Left ventricle myocardium inferior (tissue), 1 donor: ENCODE measurements around the gene CNGB1. TPM values are rescaled to one million over a fixed set of nuclear protein-coding genes. Genes with fewer than 3 reads are reported as not detected.

Experiments used
- DNase-seq: peaks from one replicate; pipeline ENCODE4 v3.0.0-alpha.2; 2020
- H3K27ac ChIP-seq: fragments of 200-600 bp; replicated peaks from 2 replicates; pipeline ENCODE4 v1.8.0; 2021
- H3K27me3 ChIP-seq: fragments of 200-600 bp; 2 replicates; pipeline ENCODE4 v1.8.0; 2021; ENCODE audit warnings: low read depth
- H3K36me3 ChIP-seq: fragments of 200-600 bp; 2 replicates; pipeline ENCODE4 v1.8.0; 2021
- H3K4me1 ChIP-seq: fragments of 200-600 bp; 2 replicates; pipeline ENCODE4 v1.8.0; 2021
- H3K4me3 ChIP-seq: fragments of 200-600 bp; 2 replicates; pipeline ENCODE4 v1.8.0; 2021; ENCODE audit warnings: mild to moderate bottlenecking, moderate library complexity
- H3K9me3 ChIP-seq: fragments of 200-600 bp; replicated peaks from 2 replicates; pipeline ENCODE4 v1.8.0; 2021
- intact Hi-C: fragments of 100-400 bp; cut with micrococcal nuclease; formaldehyde crosslinking; loops from one replicate; pipeline ENCODE4 v1.11.0; 2022
- total RNA-seq: library from RNA; stranded (reverse); fragmentation: NEBNext Ultra II Directional; extraction: Animal tissue kit (Norgen Biotek cat#: 25700); gene quantifications from one replicate; pipeline ENCODE4 v1.2.1, GENCODE V29; 2021
- TF ChIP-seq, protein P1 (sequence below): fragments of 200-600 bp; IDR thresholded peaks from 2 replicates; pipeline ENCODE4 v1.8.0; 2021; ENCODE audit warnings: antibody characterized with exemption, mild to moderate bottlenecking, borderline replicate concordance
- donor health status: DM: no; HTN: yes; CAD: no; lungs with severe emphysema.

CNGB1 gene
- total RNA-seq, 1 donor from 2014 or later: not detected

DNA sequence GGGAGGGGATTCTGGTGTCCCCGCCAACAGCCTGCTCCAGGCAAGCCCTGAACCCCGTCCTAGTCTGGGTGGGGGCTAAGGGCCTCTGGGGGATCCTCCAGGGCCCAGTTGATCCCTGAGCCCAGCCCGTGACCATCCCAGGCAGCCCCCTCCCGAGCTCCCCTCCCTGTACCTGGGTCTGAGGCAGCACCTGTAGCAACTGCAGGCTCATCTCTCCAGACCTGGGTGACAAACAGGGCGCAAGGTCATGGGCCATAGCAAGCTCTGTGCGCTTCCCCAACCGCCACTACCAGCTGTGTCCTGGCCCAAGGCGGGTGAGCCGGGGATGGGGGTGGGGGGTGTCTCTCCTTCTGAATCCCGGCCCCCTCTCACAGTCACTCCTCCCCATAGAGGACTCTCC, 10.6 kb downstream of the CNGB1 start:
- DNase-seq: no peak
- H3K36me3 ChIP-seq: no peaks in the 10 kb centered on the region
- TF ChIP-seq, protein P1, sequence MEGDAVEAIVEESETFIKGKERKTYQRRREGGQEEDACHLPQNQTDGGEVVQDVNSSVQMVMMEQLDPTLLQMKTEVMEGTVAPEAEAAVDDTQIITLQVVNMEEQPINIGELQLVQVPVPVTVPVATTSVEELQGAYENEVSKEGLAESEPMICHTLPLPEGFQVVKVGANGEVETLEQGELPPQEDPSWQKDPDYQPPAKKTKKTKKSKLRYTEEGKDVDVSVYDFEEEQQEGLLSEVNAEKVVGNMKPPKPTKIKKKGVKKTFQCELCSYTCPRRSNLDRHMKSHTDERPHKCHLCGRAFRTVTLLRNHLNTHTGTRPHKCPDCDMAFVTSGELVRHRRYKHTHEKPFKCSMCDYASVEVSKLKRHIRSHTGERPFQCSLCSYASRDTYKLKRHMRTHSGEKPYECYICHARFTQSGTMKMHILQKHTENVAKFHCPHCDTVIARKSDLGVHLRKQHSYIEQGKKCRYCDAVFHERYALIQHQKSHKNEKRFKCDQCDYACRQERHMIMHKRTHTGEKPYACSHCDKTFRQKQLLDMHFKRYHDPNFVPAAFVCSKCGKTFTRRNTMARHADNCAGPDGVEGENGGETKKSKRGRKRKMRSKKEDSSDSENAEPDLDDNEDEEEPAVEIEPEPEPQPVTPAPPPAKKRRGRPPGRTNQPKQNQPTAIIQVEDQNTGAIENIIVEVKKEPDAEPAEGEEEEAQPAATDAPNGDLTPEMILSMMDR: no peak
- H3K27ac ChIP-seq: no peak overlapping the region
- H3K4me1 ChIP-seq: no peaks in the 10 kb centered on the region
- intact Hi-C loops: no loop called here
- H3K4me3 ChIP-seq: no peak overlapping the region
- no peaks in the 10 kb centered on the region for H3K27me3 ChIP-seq
- H3K9me3 ChIP-seq: no peaks in the 10 kb centered on the region

DNA sequence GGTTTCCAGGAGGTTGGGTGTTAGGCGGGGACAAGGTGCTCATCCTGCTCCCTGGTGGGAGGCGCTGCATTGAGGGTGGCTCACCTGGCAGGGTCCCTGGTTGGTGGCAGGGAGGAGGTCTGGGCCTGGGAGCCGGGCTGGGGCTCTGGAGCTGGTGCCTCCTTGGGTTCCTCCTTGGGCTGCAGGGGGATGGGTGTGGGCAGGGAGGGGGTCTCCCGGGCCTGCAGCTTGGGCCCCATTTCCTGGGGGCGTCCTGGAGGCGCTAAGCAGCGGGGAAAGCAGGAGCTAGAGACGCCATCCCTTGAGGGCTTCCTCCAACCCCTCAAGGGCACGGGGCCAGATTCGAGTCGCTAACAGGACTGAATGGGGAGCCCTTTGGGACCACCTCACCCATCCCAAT, 11.1 kb downstream of the CNGB1 start:
- Histone ChIP-seq H3K36me3 (no peaks in the 10 kb centered on the region), H3K27me3 (no peaks in the 10 kb centered on the region), H3K4me1 (no peaks in the 10 kb centered on the region), H3K4me3 (no peak overlapping the region), H3K9me3 (no peaks in the 10 kb centered on the region), H3K27ac (no peak overlapping the region)
- DNase-seq: no peak
- TF ChIP-seq, protein P1: no peak
- intact Hi-C loops: no loop called here

DNA sequence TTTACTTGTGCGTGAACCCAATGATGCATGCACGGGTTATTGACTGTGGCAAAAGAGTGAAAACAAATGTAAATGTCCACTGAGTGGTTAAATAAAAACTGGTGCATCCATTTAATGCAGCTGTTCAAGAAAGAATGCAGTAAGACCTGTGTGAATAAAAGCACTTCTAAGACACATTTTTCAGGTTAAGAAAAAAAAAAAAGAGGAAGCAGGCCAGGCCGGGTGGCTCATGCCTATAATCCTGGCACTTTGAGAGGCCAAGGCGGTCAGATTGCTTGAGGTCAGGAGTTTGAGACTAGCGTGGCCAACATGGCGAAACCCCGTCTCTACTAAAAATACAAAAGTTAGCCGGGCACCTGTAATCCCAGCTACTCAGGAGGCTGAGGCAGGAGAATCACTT, 11.8 kb downstream of the CNGB1 start:
- intact Hi-C loops: no loop called here
- Histone ChIP-seq H3K4me3 (no peak overlapping the region), H3K27ac (no peak overlapping the region), H3K4me1 (no peaks in the 10 kb centered on the region), H3K9me3 (no peaks in the 10 kb centered on the region), H3K36me3 (no peaks in the 10 kb centered on the region), H3K27me3 (no peaks in the 10 kb centered on the region)
- TF ChIP-seq, protein P1: no peak
- no peak for DNase-seq

DNA sequence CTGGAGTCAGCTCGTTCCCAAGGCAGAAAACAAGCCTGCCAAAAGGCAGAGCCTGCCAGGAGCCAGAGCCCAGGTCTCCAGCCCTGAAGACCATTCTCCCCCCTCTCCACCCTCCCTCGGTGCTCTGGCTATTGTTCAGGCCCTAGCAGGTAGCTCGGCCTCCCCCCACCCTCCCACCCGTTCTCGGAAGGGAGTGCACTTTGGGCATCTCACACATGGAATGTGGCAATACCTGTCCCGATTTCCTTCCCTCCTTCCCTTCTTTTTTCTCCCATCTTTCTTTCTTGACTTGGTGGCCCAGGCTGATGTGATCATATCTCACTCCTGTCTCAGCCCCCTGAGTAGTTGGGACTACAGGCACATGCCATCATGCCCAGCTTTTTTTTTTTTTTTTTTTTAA, 12.4 kb downstream of the CNGB1 start:
- no peak overlapping the region for H3K4me3 ChIP-seq
- DNase-seq: no peak
- intact Hi-C loops: no loop called here
- no peaks in the 10 kb centered on the region for H3K36me3 ChIP-seq
- TF ChIP-seq, protein P1: no peak
- H3K4me1 ChIP-seq: no peaks in the 10 kb centered on the region
- H3K9me3 ChIP-seq: no peaks in the 10 kb centered on the region
- no peak overlapping the region for H3K27ac ChIP-seq
- no peaks in the 10 kb centered on the region for H3K27me3 ChIP-seq

DNA sequence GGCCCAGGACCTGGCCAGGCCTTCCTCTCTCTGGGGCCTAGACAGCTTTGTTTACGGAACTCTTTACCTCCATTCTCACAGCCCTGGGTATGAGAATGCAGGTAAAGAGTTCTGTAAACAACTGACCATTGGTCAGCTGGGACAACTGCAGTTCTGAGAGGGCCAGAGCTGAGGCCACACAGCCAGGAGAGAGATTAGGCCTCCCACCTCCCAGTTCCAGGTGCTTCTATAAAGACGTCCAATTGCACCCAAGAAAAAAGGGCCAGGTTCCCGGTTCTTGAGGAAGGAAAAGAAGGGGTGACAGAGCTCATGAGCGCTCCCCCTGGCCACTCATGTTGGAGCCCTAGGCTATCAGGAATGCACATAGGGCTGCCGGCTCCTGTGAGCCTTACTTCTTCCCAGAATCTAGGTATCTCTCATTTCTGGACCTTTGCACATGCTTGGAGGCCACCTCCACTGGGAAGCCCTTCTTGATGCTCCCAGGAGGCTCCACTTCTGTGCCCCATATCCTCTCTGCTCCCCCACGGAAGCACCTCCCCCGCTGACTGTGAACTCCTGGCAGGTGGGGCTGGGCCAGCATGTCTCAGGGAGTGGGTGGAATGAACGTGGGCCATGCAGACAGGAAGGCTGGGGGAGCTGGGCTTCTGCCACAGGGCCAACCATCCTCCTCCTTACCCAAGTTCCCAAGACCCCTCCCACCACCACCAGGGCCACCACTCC, 13.1 kb downstream of the CNGB1 start:
- H3K4me1 ChIP-seq: no peaks in the 10 kb centered on the region
- H3K27me3 ChIP-seq: no peaks in the 10 kb centered on the region
- DNase-seq: no peak
- H3K4me3 ChIP-seq: no peak overlapping the region
- intact Hi-C loops: no loop called here
- TF ChIP-seq, protein P1: no peak
- no peaks in the 10 kb centered on the region for H3K36me3 ChIP-seq
- no peaks in the 10 kb centered on the region for H3K9me3 ChIP-seq
- H3K27ac ChIP-seq: no peak overlapping the region
